Measurements from ENCODE around the gene CDCP1.

GRCh38 chr3:45081506-45082141 lies 64.6 kb downstream of the CDCP1 start:
- TF ChIP-seq CTCF (IDR thresholded peaks at IDR 0.05): no peak
- TF ChIP-seq EP300 (IDR thresholded peaks at IDR 0.05): no peak
- no peak for TF ChIP-seq POLR2A (IDR thresholded peaks at IDR 0.05)

Data from upper lobe of left lung (tissue), 4 donors.